WERI-Rb-1 (cell line): Measurements from ENCODE around the gene FMC1.

Experiments used
- DNase-seq: peaks from one replicate; pipeline ENCODE4 v3.0.0-alpha.2; 2020
- H3K27ac ChIP-seq: fragments of 250-450 bp; sonication (Bioruptor Pico); 2 replicates; pipeline ENCODE4 v1.5.1; 2020; ENCODE audit warnings: mild to moderate bottlenecking, moderate library complexity
- H3K27me3 ChIP-seq: fragments of 250-450 bp; sonication (Bioruptor Pico); 2 replicates; pipeline ENCODE4 v1.5.1; 2021; ENCODE audit warnings: mild to moderate bottlenecking, low read depth, moderate library complexity; ENCODE audit not compliant: insufficient read depth, severe bottlenecking
- H3K36me3 ChIP-seq: fragments of 250-450 bp; sonication (Bioruptor Pico); 2 replicates; pipeline ENCODE4 v1.5.1; 2020; ENCODE audit warnings: mild to moderate bottlenecking, moderate library complexity
- H3K4me3 ChIP-seq: 2 replicates; pipeline ENCODE4 v1.5.1; 2011; ENCODE audit warnings: low read depth, mild to moderate bottlenecking, control low read depth, low read length
- H3K9me3 ChIP-seq: fragments of 250-450 bp; sonication (Bioruptor Pico); 2 replicates; pipeline ENCODE4 v1.5.1; 2021; ENCODE audit warnings: mild to moderate bottlenecking, moderate library complexity; ENCODE audit not compliant: severe bottlenecking
- CTCF ChIP-seq: IDR thresholded peaks from 2 replicates; pipeline ENCODE4 v1.5.1; 2011; ENCODE audit warnings: low read depth, mild to moderate bottlenecking, control low read depth, inconsistent platforms, low read length

Gene FMC1

GRCh38 chr7:139366400-139366799 is 25.3 kb downstream of the FMC1 start:
- no peak for DNase-seq
- TF ChIP-seq CTCF = no peak
- Histone ChIP-seq H3K9me3 (no peaks in the 10 kb centered on the region), H3K4me3 (no peak overlapping the region), H3K36me3 (peaks cover 52% of the 10 kb centered on the region), H3K27ac (no peak overlapping the region), H3K27me3 (no peaks in the 10 kb centered on the region)

DNA sequence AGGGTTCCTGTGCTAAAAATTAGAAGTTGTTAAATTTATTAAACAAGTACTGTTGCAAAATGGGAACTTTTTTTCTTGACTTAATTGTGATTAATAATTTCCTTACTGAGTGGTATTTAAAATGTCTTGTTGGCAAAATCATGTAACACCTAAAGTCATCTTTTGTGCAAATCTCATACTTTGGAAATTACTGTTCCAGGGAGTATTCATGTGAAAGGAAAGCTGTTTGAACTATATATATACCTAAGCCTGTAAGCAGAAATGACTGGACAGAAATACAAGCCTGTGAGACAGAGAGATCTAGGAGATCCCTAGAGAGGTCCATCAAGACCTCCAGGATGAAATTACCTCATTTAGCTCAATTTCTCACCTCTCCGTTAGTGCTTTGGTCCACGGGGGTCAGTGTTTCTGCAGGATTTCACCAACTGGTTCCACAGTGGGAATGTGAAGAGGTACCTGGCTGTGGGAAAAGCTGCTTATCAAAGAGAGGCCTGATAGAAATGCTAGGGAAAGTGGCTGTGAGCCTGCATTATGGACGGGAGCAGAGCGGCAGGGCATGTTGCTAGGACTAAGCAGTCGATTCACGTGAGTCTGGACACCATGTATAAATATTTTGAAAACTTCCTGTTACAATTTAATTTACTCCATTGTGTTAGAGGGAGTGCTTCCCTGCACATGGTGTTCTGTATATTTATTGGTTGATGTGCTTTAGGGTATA is 26.5 kb downstream of the FMC1 start:
- no peaks in the 10 kb centered on the region for H3K27me3 ChIP-seq
- H3K9me3 ChIP-seq = no peaks in the 10 kb centered on the region
- peaks cover 49% of the 10 kb centered on the region for H3K36me3 ChIP-seq
- no peak overlapping the region for H3K4me3 ChIP-seq
- H3K27ac ChIP-seq = no peak overlapping the region
- no peak for DNase-seq
- no peak for TF ChIP-seq CTCF

DNA sequence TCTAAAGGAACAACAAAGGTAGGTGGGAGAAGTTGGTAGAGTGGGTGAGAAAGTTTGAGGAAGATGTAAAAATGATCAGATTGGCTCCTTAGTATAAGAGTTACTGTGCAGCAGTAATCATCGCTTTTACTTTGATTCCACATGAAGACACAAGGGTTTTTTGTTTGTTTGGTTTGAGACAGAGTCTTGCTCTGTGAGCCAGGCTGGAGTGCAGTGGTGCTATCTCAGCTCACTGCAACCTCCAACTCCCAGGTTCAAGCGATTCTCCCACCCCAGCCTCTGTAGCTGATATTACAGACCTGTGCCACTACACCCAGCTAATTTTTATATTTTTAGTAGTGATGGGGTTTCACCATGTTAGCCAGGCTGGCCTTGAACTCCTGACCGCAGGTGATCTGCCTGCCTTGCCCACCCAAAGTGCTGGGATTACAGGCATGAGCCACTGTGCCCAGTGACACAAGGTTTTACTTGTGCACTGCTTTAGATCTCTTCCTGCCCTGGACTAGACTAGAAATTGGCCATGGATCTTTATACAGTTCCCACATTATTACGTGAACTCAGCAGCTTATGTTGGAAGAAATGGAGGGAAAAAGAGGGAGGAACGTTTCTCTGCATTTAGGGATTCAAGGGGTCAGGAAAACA is 29.3 kb downstream of the FMC1 start:
- no peak for TF ChIP-seq CTCF
- Histone ChIP-seq H3K9me3 (no peaks in the 10 kb centered on the region), H3K4me3 (no peak overlapping the region), H3K27me3 (no peaks in the 10 kb centered on the region), H3K27ac (no peak overlapping the region), H3K36me3 (peaks cover 28% of the 10 kb centered on the region)
- DNase-seq = no peak

DNA sequence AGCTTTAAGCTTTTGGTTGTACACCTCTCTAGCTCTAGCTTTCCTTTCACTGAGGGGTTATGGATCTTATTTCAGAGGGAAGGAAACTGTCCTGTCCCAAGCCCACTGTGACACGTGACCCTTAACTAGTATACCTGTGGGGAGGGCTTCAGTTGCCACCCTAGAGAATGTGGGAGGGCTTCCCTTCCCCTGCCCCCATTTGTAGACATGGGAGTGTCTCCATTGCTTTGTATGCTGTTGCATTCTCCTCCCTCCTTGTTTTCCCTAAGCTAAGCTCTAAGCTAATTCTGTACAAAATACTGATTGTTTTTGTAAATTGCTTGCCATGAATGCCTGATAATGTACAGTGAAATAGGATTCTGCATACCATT is 29.8 kb downstream of the FMC1 start:
- no peak for TF ChIP-seq CTCF
- H3K9me3 ChIP-seq = no peaks in the 10 kb centered on the region
- no peaks in the 10 kb centered on the region for H3K27me3 ChIP-seq
- H3K27ac ChIP-seq = no peak overlapping the region
- DNase-seq = no peak
- peaks cover 30% of the 10 kb centered on the region for H3K36me3 ChIP-seq
- H3K4me3 ChIP-seq = no peak overlapping the region

- peaks cover 44% of the 10 kb centered on the region for H3K36me3 ChIP-seq
- H3K9me3 ChIP-seq = no peaks in the 10 kb centered on the region
- no peak overlapping the region for H3K27ac ChIP-seq
Observed at GRCh38 chr7:139374246-139374645, 33.1 kb downstream of the FMC1 start.

More at GRCh38 chr7:139374246-139374645, 33.1 kb downstream of the FMC1 start:
- no peaks in the 10 kb centered on the region for H3K27me3 ChIP-seq
- no peak for TF ChIP-seq CTCF
- DNase-seq = no peak
- H3K4me3 ChIP-seq = no peak overlapping the region
